ENCODE results near the gene EFR3B. TPM values are rescaled to one million over a fixed set of nuclear protein-coding genes. Genes with fewer than 3 reads are reported as not detected.

Gene EFR3B
- total RNA-seq, 6 experiments from 2014 or later: 0.17 to 0.54 (median 0.33) TPM

- Mint-ChIP-seq H3K4me1 (ENCODE audit: low read depth) (no peaks in the 10 kb centered on the region), H3K9me3 (no peaks in the 10 kb centered on the region)
- no peak for DNase-seq
Observed at GRCh38 chr2:25088817-25089516, 47.1 kb downstream of the EFR3B start.

GRCh38 chr2:25089605-25090315 lies 47.9 kb downstream of the EFR3B start:
- no peaks in the 10 kb centered on the region for H3K4me1 Mint-ChIP-seq (ENCODE audit: low read depth)

More at GRCh38 chr2:25088817-25089516, 47.1 kb downstream of the EFR3B start:
- Mint-ChIP-seq H3K4me3 (no peak overlapping the region), H3K27me3 (ENCODE audit: insufficient read depth) (peaks cover 32% of the 10 kb centered on the region), H3K27ac (no peak overlapping the region), H3K36me3 (ENCODE audit: low read depth) (no peaks in the 10 kb centered on the region)
- TF ChIP-seq CTCF (IDR thresholded peaks at IDR 0.05): no peak

GRCh38 chr2:25090801-25091200 lies 48.9 kb downstream of the EFR3B start:
- Mint-ChIP-seq H3K4me3 (no peak overlapping the region), H3K36me3 (ENCODE audit: low read depth) (no peaks in the 10 kb centered on the region), H3K27me3 (ENCODE audit: insufficient read depth) (peaks cover 24% of the 10 kb centered on the region), H3K4me1 (ENCODE audit: low read depth) (no peaks in the 10 kb centered on the region), H3K9me3 (no peaks in the 10 kb centered on the region), H3K27ac (no peak overlapping the region)
- TF ChIP-seq CTCF (IDR thresholded peaks at IDR 0.05): no peak
- no peak for DNase-seq

More at GRCh38 chr2:25089605-25090315, 47.9 kb downstream of the EFR3B start:
- no peaks in the 10 kb centered on the region for H3K9me3 Mint-ChIP-seq
- no peaks in the 10 kb centered on the region for H3K36me3 Mint-ChIP-seq (ENCODE audit: low read depth)
- H3K27ac Mint-ChIP-seq: no peak overlapping the region
- H3K27me3 Mint-ChIP-seq (ENCODE audit: insufficient read depth): peaks cover 28% of the 10 kb centered on the region
- DNase-seq: no peak
- no peak overlapping the region for H3K4me3 Mint-ChIP-seq
- no peak for TF ChIP-seq CTCF (IDR thresholded peaks at IDR 0.05)

- H3K4me1 Mint-ChIP-seq (ENCODE audit: low read depth): no peaks in the 10 kb centered on the region
- DNase-seq: no peak
- H3K4me3 Mint-ChIP-seq: no peak overlapping the region
- no peak for TF ChIP-seq CTCF (IDR thresholded peaks at IDR 0.05)
- no peaks in the 10 kb centered on the region for H3K9me3 Mint-ChIP-seq
- H3K36me3 Mint-ChIP-seq (ENCODE audit: low read depth): no peaks in the 10 kb centered on the region
- peaks cover 21% of the 10 kb centered on the region for H3K27me3 Mint-ChIP-seq (ENCODE audit: insufficient read depth)
- H3K27ac Mint-ChIP-seq: no peak overlapping the region
Observed at GRCh38 chr2:25091265-25091664, 49.4 kb downstream of the EFR3B start.

GRCh38 chr2:25098056-25098455 lies 56.2 kb downstream of the EFR3B start:
- Mint-ChIP-seq H3K4me3 (no peak overlapping the region), H3K4me1 (ENCODE audit: low read depth) (peaks cover 12% of the 10 kb centered on the region), H3K27me3 (ENCODE audit: insufficient read depth) (peaks cover 7% of the 10 kb centered on the region), H3K27ac (no peak overlapping the region), H3K36me3 (ENCODE audit: low read depth) (no peaks in the 10 kb centered on the region), H3K9me3 (no peaks in the 10 kb centered on the region)
- DNase-seq: no peak
- TF ChIP-seq CTCF (IDR thresholded peaks at IDR 0.05): no peak

Data from HFFc6 (cell line).